ENCODE measurements around the gene LMBRD2. TPM values are rescaled to one million over a fixed set of nuclear protein-coding genes. Genes with fewer than 3 reads are reported as not detected.
"Not testable (repeated sequence)": the region's sequence is repeated elsewhere in the genome, so short reads cannot be mapped to it uniquely, and the experiment has no call there.

Gene LMBRD2
- polyA plus RNA-seq (2013, experiment 1 of 4): 5.7 TPM
- 6.5 TPM for polyA plus RNA-seq (2013, experiment 2 of 4)
- polyA plus RNA-seq (2013, experiment 3 of 4): 5.8 TPM
- polyA plus RNA-seq (2013, experiment 4 of 4): 5.6 TPM

GRCh38 chr5:36151434-36152323 lies at the start of gene LMBRD2, which contains the start of gene SKP2:
Gene LMBRD2 (minus strand): TSS chr5:36151887. CDS start chr5:36143349, 8,538 bp downstream.
Gene SKP2 (plus strand): TSS chr5:36152111. CDS start chr5:36152263, 152 bp downstream.
- Histone ChIP-seq H3K27ac (ENCODE audit: insufficient read depth, low read depth, low read length, poor library complexity, severe bottlenecking) (no peak within 1 kb of the TSS), H3K27me3 (ENCODE audit: control insufficient read depth, insufficient read depth, low read length, poor library complexity, severe bottlenecking) (no peaks in the 10 kb centered on the region), H3K4me1 (ENCODE audit: control insufficient read depth, insufficient read depth, low read length) (no peaks in the 10 kb centered on the region), H3K36me3 (ENCODE audit: control insufficient read depth, insufficient read depth, low read length) (peaks cover 13% of the 10 kb centered on the region), H3K9me3 (ENCODE audit: control insufficient read depth, low read length) (no peaks in the 10 kb centered on the region), H3K4me3 (ENCODE audit: insufficient read depth, low read depth, low read length) (peak within 1 kb of the TSS; percentile 89)
- WGBS, 2 experiments: 0% methylated on average over 81 of the region's 81 CpGs

DNA sequence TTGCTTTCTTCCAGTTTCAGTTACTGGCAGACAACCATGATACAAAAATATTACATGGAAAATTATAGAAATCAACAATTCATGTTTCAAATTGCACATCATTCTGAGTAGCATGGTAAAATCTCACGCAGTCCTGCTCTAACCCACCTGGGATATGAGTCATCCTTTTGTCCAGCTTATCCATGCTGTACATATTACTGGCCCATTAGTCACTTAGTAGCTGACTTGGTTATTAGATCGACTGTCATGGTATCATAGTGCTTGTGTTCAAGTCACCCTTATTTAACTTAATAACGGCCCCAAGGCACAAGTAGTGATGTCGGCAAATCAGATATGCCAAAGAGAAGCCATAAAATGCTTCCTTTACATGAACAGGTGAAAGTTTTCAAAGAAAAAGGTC lies 48.8 kb upstream of the LMBRD2 start:
- no peaks in the 10 kb centered on the region for H3K9me3 ChIP-seq (ENCODE audit: control insufficient read depth, low read length)
- WGBS, 2 experiments: 94 to 96% methylated on average over 4 of the region's 4 CpGs
- H3K36me3 ChIP-seq (ENCODE audit: control insufficient read depth, insufficient read depth, low read length): peaks cover 17% of the 10 kb centered on the region
- no peaks in the 10 kb centered on the region for H3K4me1 ChIP-seq (ENCODE audit: control insufficient read depth, insufficient read depth, low read length)
- no peak overlapping the region for H3K27ac ChIP-seq (ENCODE audit: insufficient read depth, low read depth, low read length, poor library complexity, severe bottlenecking)
- H3K4me3 ChIP-seq (ENCODE audit: insufficient read depth, low read depth, low read length): no peak overlapping the region
- no peaks in the 10 kb centered on the region for H3K27me3 ChIP-seq (ENCODE audit: control insufficient read depth, insufficient read depth, low read length, poor library complexity, severe bottlenecking)

DNA sequence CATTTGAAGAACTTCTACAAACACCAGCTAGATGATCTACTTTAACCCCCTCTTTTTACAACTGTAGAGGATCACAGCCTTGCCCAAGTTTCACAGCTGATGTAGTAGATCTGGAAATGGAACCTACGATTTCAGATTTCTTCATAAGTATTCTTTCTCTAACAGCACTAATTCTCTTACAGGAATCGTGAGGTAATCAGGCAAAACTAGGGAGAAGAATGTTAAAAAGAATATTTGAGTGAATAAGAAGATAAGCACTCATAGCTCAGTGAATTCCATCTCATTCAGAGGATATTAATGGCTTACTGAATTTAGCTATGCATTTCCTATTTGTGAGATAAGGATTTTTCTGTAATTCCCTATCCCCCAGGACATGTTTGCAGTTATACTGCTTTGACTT lies 47.9 kb upstream of the LMBRD2 start:
- H3K27ac ChIP-seq (ENCODE audit: insufficient read depth, low read depth, low read length, poor library complexity, severe bottlenecking): no peak overlapping the region
- no peaks in the 10 kb centered on the region for H3K27me3 ChIP-seq (ENCODE audit: control insufficient read depth, insufficient read depth, low read length, poor library complexity, severe bottlenecking)
- peaks cover 18% of the 10 kb centered on the region for H3K36me3 ChIP-seq (ENCODE audit: control insufficient read depth, insufficient read depth, low read length)
- WGBS, 2 experiments: 100% methylated on average over 2 of the region's 2 CpGs; no CpG with 5 or more reads in 1 of the 2 experiments
- no peaks in the 10 kb centered on the region for H3K9me3 ChIP-seq (ENCODE audit: control insufficient read depth, low read length)
- H3K4me3 ChIP-seq (ENCODE audit: insufficient read depth, low read depth, low read length): no peak overlapping the region
- no peaks in the 10 kb centered on the region for H3K4me1 ChIP-seq (ENCODE audit: control insufficient read depth, insufficient read depth, low read length)

- H3K27me3 ChIP-seq (ENCODE audit: control insufficient read depth, insufficient read depth, low read length, poor library complexity, severe bottlenecking); H3K9me3 ChIP-seq (ENCODE audit: control insufficient read depth, low read length); H3K27ac ChIP-seq (ENCODE audit: insufficient read depth, low read depth, low read length, poor library complexity, severe bottlenecking); H3K4me1 ChIP-seq (ENCODE audit: control insufficient read depth, insufficient read depth, low read length); H3K4me3 ChIP-seq (ENCODE audit: insufficient read depth, low read depth, low read length): not testable (repeated sequence)
- peaks cover 18% of the 10 kb centered on the region for H3K36me3 ChIP-seq (ENCODE audit: control insufficient read depth, insufficient read depth, low read length)
- WGBS, 2 experiments: 100% methylated on average over 1 of the region's 3 CpGs
These were observed 47.1 kb upstream of the LMBRD2 start for GRCh38 chr5:36198783-36199182.

GRCh38 chr5:36198281-36198680 lies 46.6 kb upstream of the LMBRD2 start:
- H3K27me3 ChIP-seq (ENCODE audit: control insufficient read depth, insufficient read depth, low read length, poor library complexity, severe bottlenecking): no peaks in the 10 kb centered on the region
- H3K4me1 ChIP-seq (ENCODE audit: control insufficient read depth, insufficient read depth, low read length): no peaks in the 10 kb centered on the region
- H3K27ac ChIP-seq (ENCODE audit: insufficient read depth, low read depth, low read length, poor library complexity, severe bottlenecking): no peak overlapping the region
- peaks cover 18% of the 10 kb centered on the region for H3K36me3 ChIP-seq (ENCODE audit: control insufficient read depth, insufficient read depth, low read length)
- H3K9me3 ChIP-seq (ENCODE audit: control insufficient read depth, low read length): no peaks in the 10 kb centered on the region
- no peak overlapping the region for H3K4me3 ChIP-seq (ENCODE audit: insufficient read depth, low read depth, low read length)

GRCh38 chr5:36193746-36194145 lies 42.1 kb upstream of the LMBRD2 start:
- H3K36me3 ChIP-seq (ENCODE audit: control insufficient read depth, insufficient read depth, low read length): peaks cover 29% of the 10 kb centered on the region
- no peak overlapping the region for H3K4me3 ChIP-seq (ENCODE audit: insufficient read depth, low read depth, low read length)
- H3K4me1 ChIP-seq (ENCODE audit: control insufficient read depth, insufficient read depth, low read length): no peaks in the 10 kb centered on the region
- H3K27me3 ChIP-seq (ENCODE audit: control insufficient read depth, insufficient read depth, low read length, poor library complexity, severe bottlenecking): no peaks in the 10 kb centered on the region
- WGBS, 2 experiments: 100% methylated on average over 4 of the region's 5 CpGs
- no peak overlapping the region for H3K27ac ChIP-seq (ENCODE audit: insufficient read depth, low read depth, low read length, poor library complexity, severe bottlenecking)
- no peaks in the 10 kb centered on the region for H3K9me3 ChIP-seq (ENCODE audit: control insufficient read depth, low read length)

DNA sequence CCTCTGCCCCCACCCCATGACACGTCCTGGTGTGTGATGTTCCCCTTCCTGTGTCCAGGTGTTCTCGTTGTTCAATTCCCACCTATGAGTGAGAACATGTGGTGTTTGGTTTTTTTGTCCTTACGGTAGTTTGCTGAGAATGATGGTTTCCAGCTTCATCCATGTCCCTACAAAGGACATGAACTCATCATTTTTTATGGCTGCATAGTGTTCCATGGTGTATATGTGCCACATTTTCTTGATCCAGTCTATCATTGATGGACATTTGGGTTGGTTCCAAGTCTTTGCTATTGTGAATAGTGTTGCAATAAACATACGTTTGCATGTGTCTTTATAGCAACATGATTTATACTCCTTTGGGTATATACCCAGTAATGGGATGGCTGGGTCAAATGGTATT lies 32.7 kb upstream of the LMBRD2 start:
- WGBS, 2 experiments: 100% methylated on average over 2 to 3 of the region's 4 CpGs
- not testable (repeated sequence) for H3K9me3 ChIP-seq (ENCODE audit: control insufficient read depth, low read length); H3K27ac ChIP-seq (ENCODE audit: insufficient read depth, low read depth, low read length, poor library complexity, severe bottlenecking); H3K4me3 ChIP-seq (ENCODE audit: insufficient read depth, low read depth, low read length); H3K27me3 ChIP-seq (ENCODE audit: control insufficient read depth, insufficient read depth, low read length, poor library complexity, severe bottlenecking); H3K4me1 ChIP-seq (ENCODE audit: control insufficient read depth, insufficient read depth, low read length)
- H3K36me3 ChIP-seq (ENCODE audit: control insufficient read depth, insufficient read depth, low read length): peaks cover 24% of the 10 kb centered on the region

DNA sequence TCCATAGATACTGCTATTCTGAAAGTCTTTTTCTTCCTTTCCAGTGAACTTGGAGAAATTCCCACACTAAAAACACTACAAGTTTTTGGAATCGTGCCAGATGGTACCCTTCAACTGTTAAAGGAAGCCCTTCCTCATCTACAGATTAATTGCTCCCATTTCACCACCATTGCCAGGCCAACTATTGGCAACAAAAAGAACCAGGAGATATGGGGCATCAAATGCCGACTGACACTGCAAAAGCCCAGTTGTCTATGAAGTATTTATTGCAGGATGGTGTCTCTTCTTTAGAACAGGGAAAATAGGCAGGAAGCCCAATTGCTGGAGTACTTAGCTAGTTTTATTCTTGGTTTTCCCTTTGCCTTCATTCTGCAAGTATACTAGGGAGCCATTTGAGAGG lies 30.1 kb upstream of the LMBRD2 start:
- Histone ChIP-seq H3K4me3 (ENCODE audit: insufficient read depth, low read depth, low read length) (no peak overlapping the region), H3K36me3 (ENCODE audit: control insufficient read depth, insufficient read depth, low read length) (peaks cover 24% of the 10 kb centered on the region), H3K9me3 (ENCODE audit: control insufficient read depth, low read length) (no peaks in the 10 kb centered on the region), H3K27ac (ENCODE audit: insufficient read depth, low read depth, low read length, poor library complexity, severe bottlenecking) (no peak overlapping the region), H3K4me1 (ENCODE audit: control insufficient read depth, insufficient read depth, low read length) (no peaks in the 10 kb centered on the region), H3K27me3 (ENCODE audit: control insufficient read depth, insufficient read depth, low read length, poor library complexity, severe bottlenecking) (no peaks in the 10 kb centered on the region)
- 97 to 98% methylated on average over 2 of the region's 2 CpGs for WGBS, 2 experiments

- Histone ChIP-seq H3K4me1 (ENCODE audit: control insufficient read depth, insufficient read depth, low read length) (no peaks in the 10 kb centered on the region), H3K27ac (ENCODE audit: insufficient read depth, low read depth, low read length, poor library complexity, severe bottlenecking) (no peak overlapping the region), H3K9me3 (ENCODE audit: control insufficient read depth, low read length) (no peaks in the 10 kb centered on the region), H3K36me3 (ENCODE audit: control insufficient read depth, insufficient read depth, low read length) (peaks cover 24% of the 10 kb centered on the region), H3K4me3 (ENCODE audit: insufficient read depth, low read depth, low read length) (no peak overlapping the region), H3K27me3 (ENCODE audit: control insufficient read depth, insufficient read depth, low read length, poor library complexity, severe bottlenecking) (no peaks in the 10 kb centered on the region)
- 93 to 100% methylated on average over 1 of the region's 2 CpGs for WGBS, 2 experiments
These were observed 29.1 kb upstream of the LMBRD2 start for GRCh38 chr5:36180556-36181350.

GRCh38 chr5:36179950-36180349 lies 28.3 kb upstream of the LMBRD2 start:
- Histone ChIP-seq H3K27me3 (ENCODE audit: control insufficient read depth, insufficient read depth, low read length, poor library complexity, severe bottlenecking) (no peaks in the 10 kb centered on the region), H3K36me3 (ENCODE audit: control insufficient read depth, insufficient read depth, low read length) (peaks cover 26% of the 10 kb centered on the region), H3K4me1 (ENCODE audit: control insufficient read depth, insufficient read depth, low read length) (no peaks in the 10 kb centered on the region), H3K9me3 (ENCODE audit: control insufficient read depth, low read length) (no peaks in the 10 kb centered on the region), H3K4me3 (ENCODE audit: insufficient read depth, low read depth, low read length) (no peak overlapping the region), H3K27ac (ENCODE audit: insufficient read depth, low read depth, low read length, poor library complexity, severe bottlenecking) (no peak overlapping the region)
- WGBS, 2 experiments: 97 to 98% methylated on average over 4 of the region's 4 CpGs

All from ectodermal cell (in vitro differentiated cells).